ENCODE data around the gene PDCD7.

DNA sequence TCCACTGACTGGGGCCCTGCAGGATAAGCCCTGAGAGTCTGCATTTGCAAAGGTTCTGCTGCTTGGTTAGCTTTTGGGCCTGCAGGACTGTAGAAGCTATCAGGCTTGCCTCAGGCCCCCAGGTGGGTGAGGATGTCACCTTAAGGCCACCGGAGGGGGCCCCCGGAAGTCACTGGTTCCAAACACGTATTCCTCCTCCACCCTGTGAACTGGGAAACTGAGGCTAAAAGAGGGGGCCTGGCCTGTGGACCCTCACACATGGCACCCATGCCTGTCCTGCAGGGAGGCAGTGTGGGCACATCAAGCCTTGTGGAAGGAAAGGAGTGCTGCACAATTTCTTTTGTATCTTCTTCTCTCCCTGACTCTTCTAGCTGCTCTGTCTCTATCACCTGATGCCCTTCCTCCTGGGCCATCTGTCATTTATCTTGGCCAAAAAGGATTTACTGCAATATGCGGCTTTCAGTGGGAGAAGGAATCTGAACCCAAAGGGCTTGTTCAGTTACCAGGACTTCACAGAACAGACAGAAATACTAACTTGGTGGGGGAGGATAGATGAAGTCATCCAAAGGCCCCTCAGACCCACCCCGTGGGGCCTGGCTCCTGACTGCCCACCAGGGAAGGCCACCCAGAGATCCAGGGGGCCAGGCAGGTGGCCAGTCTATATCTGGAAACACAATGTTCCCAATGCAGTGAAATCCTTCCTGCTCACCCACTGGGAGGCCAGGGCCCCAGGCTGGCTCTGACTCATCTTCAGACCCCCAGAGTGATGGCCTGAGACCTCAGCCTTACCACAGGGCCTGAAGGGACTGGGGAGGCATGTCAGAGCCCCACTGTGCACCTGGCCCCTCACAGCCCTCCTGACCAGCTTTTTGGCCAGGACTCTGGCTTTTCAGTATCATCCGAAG, 36.9 kb downstream of the PDCD7 start:
- TF ChIP-seq EP300 (IDR thresholded peaks at IDR 0.05) (no peak), POLR2AphosphoS5 (IDR thresholded peaks at IDR 0.05) (no peak), POLR2A (IDR thresholded peaks at IDR 0.05) (no peak)
- TF ChIP-seq, protein P1, sequence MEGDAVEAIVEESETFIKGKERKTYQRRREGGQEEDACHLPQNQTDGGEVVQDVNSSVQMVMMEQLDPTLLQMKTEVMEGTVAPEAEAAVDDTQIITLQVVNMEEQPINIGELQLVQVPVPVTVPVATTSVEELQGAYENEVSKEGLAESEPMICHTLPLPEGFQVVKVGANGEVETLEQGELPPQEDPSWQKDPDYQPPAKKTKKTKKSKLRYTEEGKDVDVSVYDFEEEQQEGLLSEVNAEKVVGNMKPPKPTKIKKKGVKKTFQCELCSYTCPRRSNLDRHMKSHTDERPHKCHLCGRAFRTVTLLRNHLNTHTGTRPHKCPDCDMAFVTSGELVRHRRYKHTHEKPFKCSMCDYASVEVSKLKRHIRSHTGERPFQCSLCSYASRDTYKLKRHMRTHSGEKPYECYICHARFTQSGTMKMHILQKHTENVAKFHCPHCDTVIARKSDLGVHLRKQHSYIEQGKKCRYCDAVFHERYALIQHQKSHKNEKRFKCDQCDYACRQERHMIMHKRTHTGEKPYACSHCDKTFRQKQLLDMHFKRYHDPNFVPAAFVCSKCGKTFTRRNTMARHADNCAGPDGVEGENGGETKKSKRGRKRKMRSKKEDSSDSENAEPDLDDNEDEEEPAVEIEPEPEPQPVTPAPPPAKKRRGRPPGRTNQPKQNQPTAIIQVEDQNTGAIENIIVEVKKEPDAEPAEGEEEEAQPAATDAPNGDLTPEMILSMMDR (IDR thresholded peaks at IDR 0.05), result no peak
